HG02610 (cell line): Measurements from ENCODE around the gene PCAT7.

Experiments
- ATAC-seq: cut with Tn5 transposase; IDR thresholded peaks from one replicate; pipeline ENCODE4 v1.9.1; 2021; ENCODE audit warnings: mild to moderate bottlenecking, moderate library complexity; ENCODE audit not compliant: unreplicated experiment

PCAT7 gene

DNA sequence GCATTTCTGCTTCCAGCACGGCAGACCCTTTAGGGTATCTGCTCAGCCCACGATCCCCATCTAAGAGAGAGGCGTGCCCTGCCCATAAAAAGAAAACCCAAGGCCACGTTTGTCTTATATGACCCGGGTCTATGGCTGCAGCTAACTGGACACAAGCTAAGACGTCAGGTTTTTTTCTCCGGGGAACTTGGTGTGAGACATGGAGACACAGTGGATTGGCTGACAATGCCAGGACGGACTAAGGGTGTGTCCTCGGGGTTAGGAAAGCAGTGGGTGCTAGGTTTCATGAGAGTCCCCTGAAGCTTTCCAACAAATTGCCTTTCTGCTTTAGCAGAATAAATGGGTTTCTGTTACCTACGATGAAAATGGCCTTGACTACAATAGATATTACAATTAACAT lies 45.8 kb downstream of the PCAT7 start:
- no peak for ATAC-seq

DNA sequence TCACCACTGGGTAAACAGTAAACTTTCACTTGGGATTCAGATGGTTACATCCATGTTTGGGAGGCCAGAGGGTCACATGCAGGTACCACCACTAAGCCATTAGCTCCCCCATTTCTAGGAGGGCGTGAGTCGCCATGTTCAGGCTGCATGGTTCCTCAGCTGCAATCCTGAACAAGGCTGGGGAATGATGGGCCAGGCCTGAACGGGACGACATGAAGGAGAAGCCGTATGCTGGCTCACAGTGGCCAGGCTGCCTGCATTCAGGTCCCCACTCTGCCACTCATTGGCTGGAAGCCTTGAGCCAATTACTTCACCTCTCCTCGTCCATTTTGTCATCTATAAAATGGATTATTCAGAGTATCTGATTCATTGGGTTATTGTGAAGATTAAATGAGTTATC lies 47.8 kb downstream of the PCAT7 start:
- ATAC-seq: no peak

DNA sequence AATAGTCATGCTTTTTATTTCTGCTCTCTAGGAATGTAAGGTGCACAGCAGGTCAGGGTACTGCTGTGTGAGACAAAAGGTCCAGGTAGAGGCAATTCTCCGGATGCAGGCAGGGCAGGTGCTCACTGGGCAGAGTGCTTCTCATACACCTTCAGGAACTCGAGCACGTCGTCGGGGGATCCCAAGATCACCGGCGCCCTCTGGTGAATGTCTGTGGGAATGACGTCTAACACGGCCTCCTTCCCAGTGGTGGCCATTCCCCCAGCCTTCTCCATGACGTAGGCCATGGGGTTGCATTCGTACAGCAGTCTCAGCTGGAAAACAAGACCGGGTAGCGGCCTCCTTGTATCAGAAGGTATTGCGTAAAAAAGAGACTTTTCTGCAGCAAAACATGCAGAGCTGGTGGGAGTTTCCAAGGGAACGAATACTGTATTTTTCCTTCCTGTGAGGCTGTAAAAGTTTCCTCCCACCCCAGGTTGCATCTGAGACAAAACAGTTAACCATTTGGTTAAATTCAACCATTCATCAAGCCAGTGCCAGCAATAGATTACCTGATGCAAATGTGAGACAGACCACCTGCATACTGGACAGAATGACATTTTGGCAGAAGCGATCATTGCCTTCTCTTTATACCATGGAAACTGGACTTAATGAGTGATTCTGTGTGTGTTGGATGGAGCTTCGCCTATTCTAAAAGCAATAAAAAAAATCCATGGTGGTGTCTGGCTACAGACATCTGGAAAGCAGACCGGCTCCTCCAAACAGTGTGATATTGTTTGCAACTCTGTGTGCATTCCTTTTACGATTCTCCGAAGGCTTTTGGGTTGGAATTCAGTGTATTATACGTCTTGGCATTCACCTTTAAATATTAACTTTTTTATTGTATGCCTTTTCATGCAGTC lies 48.6 kb downstream of the PCAT7 start:
- no peak for ATAC-seq

DNA sequence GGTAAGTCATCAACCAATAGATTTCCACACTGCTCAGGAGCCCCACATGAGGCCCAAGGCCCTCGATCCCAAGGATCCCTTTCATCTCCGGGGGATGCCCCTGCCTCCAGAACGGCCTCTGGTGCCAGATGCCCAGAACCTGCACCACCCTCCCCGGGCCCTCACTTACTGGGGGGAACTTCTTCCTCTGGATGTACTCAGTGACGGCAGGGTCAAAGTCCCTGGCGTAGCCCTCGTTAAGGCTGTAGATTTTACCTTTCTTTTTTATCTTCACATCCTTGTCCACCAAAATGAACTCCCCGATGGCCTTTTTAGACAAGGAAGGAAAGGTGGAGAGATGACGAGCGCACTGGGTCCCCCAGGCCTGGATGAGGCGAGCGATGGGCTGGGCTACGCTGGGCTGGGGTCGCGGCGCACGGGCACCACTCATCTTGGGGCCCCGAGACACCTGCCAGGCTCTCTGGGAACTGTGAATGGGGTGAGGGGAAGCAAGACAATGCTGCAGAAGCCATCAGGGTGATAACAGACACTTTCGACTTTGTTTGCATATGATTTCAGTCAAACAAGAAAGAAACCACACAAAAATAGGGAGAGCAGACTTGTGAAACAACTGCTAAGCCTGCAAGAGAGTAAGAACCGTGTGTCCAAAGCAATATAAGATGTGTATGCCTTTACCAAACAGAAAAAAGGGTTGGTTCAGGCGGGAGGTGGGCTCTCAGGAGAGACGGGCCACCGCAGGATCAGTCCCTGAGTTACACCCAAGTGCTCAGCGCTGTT lies 52.0 kb downstream of the PCAT7 start:
- ATAC-seq: no peak

- no peak for ATAC-seq
These were observed 52.5 kb downstream of the PCAT7 start for GRCh38 chr9:94607423-94607691.

DNA sequence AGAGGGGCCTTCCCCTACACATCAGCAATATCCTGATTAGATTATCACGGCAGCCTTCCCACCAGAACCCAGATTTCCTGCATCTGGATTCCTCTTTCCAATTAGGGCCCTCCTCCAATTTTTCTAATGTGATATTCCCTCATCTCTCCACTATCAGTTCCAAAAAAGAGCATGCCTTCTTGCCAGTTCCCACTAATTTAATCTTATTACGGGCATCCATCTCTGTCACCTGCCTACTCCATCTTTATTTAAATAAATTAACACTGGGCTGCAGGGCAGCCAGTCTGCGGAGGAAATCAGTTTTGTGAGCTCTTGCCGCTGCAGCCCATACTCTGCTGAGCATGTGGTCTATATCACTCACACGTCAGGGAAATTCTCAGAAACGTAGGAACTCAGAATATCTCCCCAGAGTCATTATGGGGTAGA lies 55.3 kb downstream of the PCAT7 start:
- no peak for ATAC-seq

GRCh38 chr9:94611638-94612068 lies 56.8 kb downstream of the PCAT7 start:
- no peak for ATAC-seq

GRCh38 chr9:94612071-94612470 lies 57.2 kb downstream of the PCAT7 start:
- no peak for ATAC-seq

DNA sequence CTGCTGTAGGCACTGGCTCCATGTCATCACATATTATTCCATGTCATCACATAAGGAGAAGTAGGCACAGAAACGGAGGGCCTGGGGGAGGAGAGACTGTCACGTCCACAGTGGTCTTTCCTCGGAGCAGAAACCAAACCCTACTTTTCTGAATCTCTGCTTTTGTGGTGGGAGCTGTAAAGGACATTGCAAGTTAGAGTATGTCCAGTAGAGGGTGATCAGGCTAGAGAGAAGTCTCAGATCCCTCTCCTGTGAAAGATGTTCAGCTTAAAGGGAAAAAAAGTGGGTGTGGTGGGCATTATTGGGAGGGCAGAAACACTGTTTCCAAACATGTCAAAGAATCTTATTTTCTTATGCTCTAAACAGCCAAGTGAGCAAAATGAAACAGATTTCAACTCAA lies 58.1 kb downstream of the PCAT7 start:
- no peak for ATAC-seq

GRCh38 chr9:94619026-94619425 lies 64.1 kb downstream of the PCAT7 start:
- ATAC-seq: no peak
